IMR-90 (cell line): ENCODE data around the gene MAT1A. TPM values are rescaled to one million over a fixed set of nuclear protein-coding genes. Genes with fewer than 3 reads are reported as not detected.
"Not testable (repeated sequence)": the region's sequence is repeated elsewhere in the genome, so short reads cannot be mapped to it uniquely, and the experiment has no call there.

ENCODE experiments used
- ATAC-seq: fragments of 200-7000 bp; cut with Tn5 transposase; 2 replicates; pipeline ENCODE4 v1.9.1; 2020; ENCODE audit warnings: low read depth, mild to moderate bottlenecking, moderate library complexity
- BruUV-seq: library from RNA; stranded (reverse); fragments of 400-500 nt; replicated peaks from 2 replicates; lab custom pipeline; 2021; lab: Mats Ljungman, UMichigan
- CTCF ChIA-PET: fragments of 300-600 bp; formaldehyde crosslinking; extraction: SDS; loops from one replicate; lab custom pipeline; 2021; ENCODE audit warnings: antibody characterized with exemption; lab: Yijun Ruan, JAX
- POLR2A ChIA-PET: fragments of 300-600 bp; sonication (Branson Sonifier 250); formaldehyde crosslinking; loops from one replicate; lab custom pipeline; 2022; ENCODE audit warnings: antibody characterized with exemption; ENCODE audit not compliant: unreplicated experiment; lab: Charles Lee
- DNase-seq: peaks from one replicate; pipeline ENCODE4 v3.0.0; 2013
- H2AFZ ChIP-seq: replicated peaks from 2 replicates; pipeline ENCODE3; 2013; ENCODE audit warnings: low read length, mild to moderate bottlenecking; ENCODE audit not compliant: poor library complexity
- H2AK5ac ChIP-seq: 2 replicates; pipeline ENCODE4 v1.6.1; 2013; ENCODE audit warnings: low read depth, low read length, inconsistent platforms
- H2AK9ac ChIP-seq: replicated peaks from 2 replicates; pipeline ENCODE3; 2013; ENCODE audit warnings: mild to moderate bottlenecking, low read depth, low read length, moderate library complexity; ENCODE audit not compliant: poor library complexity
- H2BK120ac ChIP-seq: 2 replicates; pipeline ENCODE4 v1.6.1; 2013; ENCODE audit warnings: low read depth, low read length, inconsistent platforms
- H2BK15ac ChIP-seq: 3 replicates; pipeline ENCODE4 v1.6.1; 2013; ENCODE audit warnings: low read depth, low read length, inconsistent platforms
- H2BK20ac ChIP-seq: 2 replicates; pipeline ENCODE4 v1.6.1; 2013; ENCODE audit warnings: low read depth, mild to moderate bottlenecking, inconsistent platforms, low read length, moderate library complexity
- H2BK5ac ChIP-seq: 2 replicates; pipeline ENCODE4 v1.6.1; 2013; ENCODE audit warnings: mild to moderate bottlenecking, low read depth, low read length, inconsistent platforms; ENCODE audit not compliant: poor library complexity, severe bottlenecking
- H3K14ac ChIP-seq: replicated peaks from 2 replicates; pipeline ENCODE4 v1.6.1; 2013; ENCODE audit warnings: low read depth, low read length, inconsistent platforms
- H3K18ac ChIP-seq: 2 replicates; pipeline ENCODE4 v1.6.1; 2013; ENCODE audit warnings: low read depth, low read length, control low read depth
- H3K23ac ChIP-seq: 2 replicates; pipeline ENCODE4 v1.6.1; 2013; ENCODE audit warnings: low read depth, low read length, inconsistent platforms
- H3K27ac ChIP-seq: 2 replicates; pipeline ENCODE4 v1.5.1; 2013; ENCODE audit warnings: mild to moderate bottlenecking, control low read depth, low read length; ENCODE audit not compliant: insufficient read depth
- H3K27me3 ChIP-seq: 2 replicates; pipeline ENCODE4 v1.6.1; 2013; ENCODE audit warnings: low read length; ENCODE audit not compliant: control insufficient read depth, insufficient read depth
- H3K36me3 ChIP-seq: 2 replicates; pipeline ENCODE4 v1.6.1; 2013; ENCODE audit warnings: low read length, mixed read lengths; ENCODE audit not compliant: control insufficient read depth, insufficient read depth
- H3K4ac ChIP-seq: 2 replicates; pipeline ENCODE4 v1.6.1; 2013; ENCODE audit warnings: low read depth, low read length, inconsistent platforms
- H3K4me1 ChIP-seq: 2 replicates; pipeline ENCODE4 v1.6.1; 2013; ENCODE audit warnings: low read length, mixed read lengths; ENCODE audit not compliant: control insufficient read depth, insufficient read depth
- H3K4me2 ChIP-seq: 2 replicates; pipeline ENCODE4 v1.6.1; 2013; ENCODE audit warnings: low read depth, mild to moderate bottlenecking, control low read depth, low read length, moderate library complexity
- H3K4me3 ChIP-seq: 2 replicates; pipeline ENCODE4 v1.5.1; 2013; ENCODE audit warnings: low read depth, mild to moderate bottlenecking, control low read depth, low read length, moderate library complexity; ENCODE audit not compliant: insufficient read depth
- H3K56ac ChIP-seq: 2 replicates; pipeline ENCODE4 v1.6.1; 2013; ENCODE audit warnings: low read length, inconsistent platforms; ENCODE audit not compliant: insufficient read depth; ENCODE audit errors: extremely low read depth
- H3K79me1 ChIP-seq, 2 experiments: 2 replicates each; pipeline ENCODE4 v1.6.1; 2013; ENCODE audit warnings: low read length in 2 of 2, inconsistent platforms in 1 of 2, low read depth in 1 of 2
- H3K9ac ChIP-seq: 2 replicates; pipeline ENCODE4 v1.6.1; 2013; ENCODE audit warnings: low read depth, low read length, control low read depth
- H3K9me1 ChIP-seq: 2 replicates; pipeline ENCODE4 v1.6.1; 2013; ENCODE audit warnings: low read length, inconsistent platforms; ENCODE audit not compliant: insufficient read depth
- H3K9me3 ChIP-seq: 2 replicates; pipeline ENCODE4 v1.6.1; 2013; ENCODE audit warnings: low read length; ENCODE audit not compliant: control insufficient read depth, insufficient read depth
- H4K20me1 ChIP-seq: 2 replicates; pipeline ENCODE4 v1.6.1; 2013; ENCODE audit warnings: low read length, inconsistent platforms; ENCODE audit not compliant: insufficient read depth
- H4K5ac ChIP-seq: 2 replicates; pipeline ENCODE4 v1.6.1; 2013; ENCODE audit warnings: mild to moderate bottlenecking, low read depth, low read length, control low read depth
- H4K8ac ChIP-seq, 2 experiments: 2 replicates each; pipeline ENCODE4 v1.6.1; 2013; ENCODE audit warnings: low read depth in 2 of 2, low read length in 2 of 2, control low read depth in 1 of 2, inconsistent platforms in 1 of 2
- H4K91ac ChIP-seq: 2 replicates; pipeline ENCODE4 v1.6.1; 2013; ENCODE audit warnings: low read depth, low read length, inconsistent platforms; ENCODE audit not compliant: insufficient read depth
- WGBS, 2 experiments: methylation state at CpG; one replicate each; pipeline versions ENCODE4 v1.1.5 to v1.1.7; 2013; ENCODE audit warnings: missing lambda C conversion rate in 2 of 2; ENCODE audit not compliant: insufficient read length in 1 of 2; ENCODE audit errors: extremely low coverage in 2 of 2; 5-methylcytosine and 5-hydroxymethylcytosine counted together
- dilution Hi-C: fragments of 300-500 bp; cut with HindIII; formaldehyde crosslinking; loops from one replicate; pipeline ENCODE4 v1.14.3; 2018; ENCODE audit warnings: low sequenced_read_pairs; ENCODE audit not compliant: unreplicated experiment
- in situ Hi-C: fragments of 300-500 bp; cut with MboI; formaldehyde crosslinking; loops from 3 replicates; pipeline ENCODE4 v1.14.3; 2019; ENCODE audit warnings: low sequenced_read_pairs, inconsistent platforms, mixed read lengths
- intact Hi-C: fragments of 100-400 bp; cut with micrococcal nuclease; formaldehyde crosslinking; loops from 2 replicates; pipeline ENCODE4 v1.10.0; 2022
- polyA plus RNA-seq, 3 experiments: library from polyadenylated mRNA; depleted of rRNA; stranded (reverse); fragments of >200 nt; gene quantifications; 2 replicates each; pipeline ENCODE4 v1.2.3, GENCODE V29; 2012; ENCODE audit warnings: low replicate concordance in 1 of 3
- total RNA-seq: library from RNA; depleted of rRNA; stranded (reverse); fragments of >200 nt; gene quantifications from 2 replicates; pipeline ENCODE4 v1.2.3, GENCODE V29; 2012

Gene MAT1A
- total and polyA plus RNA-seq, 2 of the 4 experiments (the other 2 are of a cell fraction): not detected

DNA sequence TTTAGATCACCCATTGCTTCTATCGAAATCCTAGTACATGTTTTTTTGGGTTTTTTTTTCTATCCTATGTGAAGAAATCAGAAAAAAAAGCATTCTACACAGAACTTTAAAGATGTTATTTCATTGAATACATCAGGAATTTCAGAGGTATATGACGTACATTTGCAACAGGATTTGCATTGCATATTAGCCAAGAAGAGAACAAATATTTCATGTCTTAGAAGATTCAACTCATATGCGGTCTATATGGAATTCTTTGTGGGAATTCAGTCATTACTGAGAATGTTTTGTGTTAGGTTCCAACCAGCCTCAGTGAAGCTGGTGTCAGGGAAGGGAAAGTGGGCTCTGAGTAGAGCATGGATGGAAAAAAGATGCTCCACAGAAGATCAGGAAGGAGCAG is 45.1 kb downstream of the MAT1A start:
- H3K9me1 ChIP-seq, H3K36me3 ChIP-seq, DNase-seq, H2AFZ ChIP-seq, H4K8ac ChIP-seq, BruUV-seq, H4K5ac ChIP-seq, H3K4me3 ChIP-seq, dilution Hi-C loops, POLR2A ChIA-PET, H3K4me2 ChIP-seq, H3K79me1 ChIP-seq, CTCF ChIA-PET, H3K23ac ChIP-seq, H3K9ac ChIP-seq, H3K9me3 ChIP-seq, ATAC-seq, H2AK5ac ChIP-seq, H3K14ac ChIP-seq, intact Hi-C loops, H2BK20ac ChIP-seq, in situ Hi-C loops, H2BK120ac ChIP-seq, H4K91ac ChIP-seq, H2AK9ac ChIP-seq, H2BK5ac ChIP-seq, H3K4me1 ChIP-seq, H3K27ac ChIP-seq, H2BK15ac ChIP-seq, H3K27me3 ChIP-seq, H3K18ac ChIP-seq, H3K56ac ChIP-seq, H4K20me1 ChIP-seq, H3K4ac ChIP-seq: not testable (repeated sequence)
- no CpG with 5 or more reads among the region's 3 CpGs for WGBS, 2 experiments

- H2BK20ac ChIP-seq, H2AFZ ChIP-seq, H3K9me1 ChIP-seq, H2AK5ac ChIP-seq, H3K27ac ChIP-seq, in situ Hi-C loops, H3K36me3 ChIP-seq, H3K4me1 ChIP-seq, H2BK5ac ChIP-seq, DNase-seq, H4K8ac ChIP-seq, H3K9me3 ChIP-seq, H3K27me3 ChIP-seq, POLR2A ChIA-PET, H3K9ac ChIP-seq, dilution Hi-C loops, H4K91ac ChIP-seq, H4K5ac ChIP-seq, H3K23ac ChIP-seq, intact Hi-C loops, ATAC-seq, H3K14ac ChIP-seq, H3K4ac ChIP-seq, H2BK120ac ChIP-seq, H2AK9ac ChIP-seq, H3K4me3 ChIP-seq, H3K18ac ChIP-seq, CTCF ChIA-PET, BruUV-seq, H3K79me1 ChIP-seq, H4K20me1 ChIP-seq, H3K56ac ChIP-seq, H3K4me2 ChIP-seq, H2BK15ac ChIP-seq: not testable (repeated sequence)
- WGBS, 2 experiments: no CpG with 5 or more reads among the region's 4 CpGs
Measured at GRCh38 chr10:80242341-80242740, 47.1 kb downstream of the MAT1A start.
